ENCODE data around the gene TMEM234. TPM values are rescaled to one million over a fixed set of nuclear protein-coding genes. Genes with fewer than 3 reads are reported as not detected.

TMEM234 gene
- total RNA-seq, 1 experiment from 2014 or later = 23.3 TPM

DNA sequence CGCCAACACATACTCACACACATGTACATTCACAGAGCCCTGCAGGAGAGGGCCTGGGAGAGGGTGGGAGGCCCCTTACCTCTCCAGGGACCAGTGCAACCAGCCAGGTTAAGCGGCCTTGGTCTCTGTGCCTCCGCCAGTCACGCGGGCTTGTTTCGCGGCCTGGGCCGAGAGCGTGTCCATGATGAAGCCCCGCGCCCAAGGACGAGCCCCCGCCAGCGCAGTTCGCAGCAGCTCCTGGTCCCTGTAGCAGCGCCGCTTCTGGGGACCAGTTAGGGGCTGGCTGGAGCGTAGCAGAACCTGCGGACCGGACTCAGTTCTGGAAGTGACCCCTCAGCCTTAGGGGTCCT is 17.6 kb upstream of the TMEM234 start:
- Histone ChIP-seq H3K27me3 (ENCODE audit: control insufficient read depth, insufficient read depth, low read length) (no peaks in the 10 kb centered on the region), H3K4me3 (ENCODE audit: low read depth in 2 of 2, low read length in 2 of 2) (peak overlapping the region; percentile 60 to 90), H3K4me1 (ENCODE audit: control insufficient read depth, insufficient read depth, low read length) (peaks cover 12% of the 10 kb centered on the region), H3K9me3 (ENCODE audit: control insufficient read depth, insufficient read depth, low read depth, low read length) (no peaks in the 10 kb centered on the region), H3K27ac (ENCODE audit: low read length) (peak overlapping the region; percentile 31; the same call in 1 of the 2 replicates), H3K36me3 (ENCODE audit: control insufficient read depth, insufficient read depth, low read length) (no peaks in the 10 kb centered on the region)
- ChIA-PET CTCF (no interaction called here), POLR2A (interaction anchor here (0.5 kb wide), 1 partner anchor 82 kb away, joined by 3 read pairs; no protein-coding TSS in a partner anchor)
- TF ChIP-seq TCF7L2 (IDR thresholded peaks at IDR 0.05; ENCODE audit: low read depth, low read length) (no peak), POLR2AphosphoS5 (IDR thresholded peaks at IDR 0.05; ENCODE audit: low read depth, low read length) (no peak), SIN3A (IDR thresholded peaks at IDR 0.05; ENCODE audit: borderline replicate concordance, insufficient read depth, low read depth, low read length) (no peak)
- TF ChIP-seq, protein P1, sequence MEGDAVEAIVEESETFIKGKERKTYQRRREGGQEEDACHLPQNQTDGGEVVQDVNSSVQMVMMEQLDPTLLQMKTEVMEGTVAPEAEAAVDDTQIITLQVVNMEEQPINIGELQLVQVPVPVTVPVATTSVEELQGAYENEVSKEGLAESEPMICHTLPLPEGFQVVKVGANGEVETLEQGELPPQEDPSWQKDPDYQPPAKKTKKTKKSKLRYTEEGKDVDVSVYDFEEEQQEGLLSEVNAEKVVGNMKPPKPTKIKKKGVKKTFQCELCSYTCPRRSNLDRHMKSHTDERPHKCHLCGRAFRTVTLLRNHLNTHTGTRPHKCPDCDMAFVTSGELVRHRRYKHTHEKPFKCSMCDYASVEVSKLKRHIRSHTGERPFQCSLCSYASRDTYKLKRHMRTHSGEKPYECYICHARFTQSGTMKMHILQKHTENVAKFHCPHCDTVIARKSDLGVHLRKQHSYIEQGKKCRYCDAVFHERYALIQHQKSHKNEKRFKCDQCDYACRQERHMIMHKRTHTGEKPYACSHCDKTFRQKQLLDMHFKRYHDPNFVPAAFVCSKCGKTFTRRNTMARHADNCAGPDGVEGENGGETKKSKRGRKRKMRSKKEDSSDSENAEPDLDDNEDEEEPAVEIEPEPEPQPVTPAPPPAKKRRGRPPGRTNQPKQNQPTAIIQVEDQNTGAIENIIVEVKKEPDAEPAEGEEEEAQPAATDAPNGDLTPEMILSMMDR (IDR thresholded peaks at IDR 0.05) = no peak
- TF ChIP-seq, protein P2, sequence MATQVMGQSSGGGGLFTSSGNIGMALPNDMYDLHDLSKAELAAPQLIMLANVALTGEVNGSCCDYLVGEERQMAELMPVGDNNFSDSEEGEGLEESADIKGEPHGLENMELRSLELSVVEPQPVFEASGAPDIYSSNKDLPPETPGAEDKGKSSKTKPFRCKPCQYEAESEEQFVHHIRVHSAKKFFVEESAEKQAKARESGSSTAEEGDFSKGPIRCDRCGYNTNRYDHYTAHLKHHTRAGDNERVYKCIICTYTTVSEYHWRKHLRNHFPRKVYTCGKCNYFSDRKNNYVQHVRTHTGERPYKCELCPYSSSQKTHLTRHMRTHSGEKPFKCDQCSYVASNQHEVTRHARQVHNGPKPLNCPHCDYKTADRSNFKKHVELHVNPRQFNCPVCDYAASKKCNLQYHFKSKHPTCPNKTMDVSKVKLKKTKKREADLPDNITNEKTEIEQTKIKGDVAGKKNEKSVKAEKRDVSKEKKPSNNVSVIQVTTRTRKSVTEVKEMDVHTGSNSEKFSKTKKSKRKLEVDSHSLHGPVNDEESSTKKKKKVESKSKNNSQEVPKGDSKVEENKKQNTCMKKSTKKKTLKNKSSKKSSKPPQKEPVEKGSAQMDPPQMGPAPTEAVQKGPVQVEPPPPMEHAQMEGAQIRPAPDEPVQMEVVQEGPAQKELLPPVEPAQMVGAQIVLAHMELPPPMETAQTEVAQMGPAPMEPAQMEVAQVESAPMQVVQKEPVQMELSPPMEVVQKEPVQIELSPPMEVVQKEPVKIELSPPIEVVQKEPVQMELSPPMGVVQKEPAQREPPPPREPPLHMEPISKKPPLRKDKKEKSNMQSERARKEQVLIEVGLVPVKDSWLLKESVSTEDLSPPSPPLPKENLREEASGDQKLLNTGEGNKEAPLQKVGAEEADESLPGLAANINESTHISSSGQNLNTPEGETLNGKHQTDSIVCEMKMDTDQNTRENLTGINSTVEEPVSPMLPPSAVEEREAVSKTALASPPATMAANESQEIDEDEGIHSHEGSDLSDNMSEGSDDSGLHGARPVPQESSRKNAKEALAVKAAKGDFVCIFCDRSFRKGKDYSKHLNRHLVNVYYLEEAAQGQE (IDR thresholded peaks at IDR 0.05; ENCODE audit: insufficient read depth in 1 of 2, low read depth in 2 of 2, low read length in 1 of 2) = no peak
- DNase-seq (ENCODE audit: low read depth, low spot score) (no peak), ATAC-seq (no peak)
- intact Hi-C loops (cut with micrococcal nuclease; ENCODE audit: unreplicated experiment) = no loop called here
- in situ Hi-C loops (cut with HindIII; ENCODE audit: low pct_unique_long_range_greater_than_20kb, low sequenced_read_pairs) = no loop called here
- no TSS peak for BruUV-seq (replicated peaks)

DNA sequence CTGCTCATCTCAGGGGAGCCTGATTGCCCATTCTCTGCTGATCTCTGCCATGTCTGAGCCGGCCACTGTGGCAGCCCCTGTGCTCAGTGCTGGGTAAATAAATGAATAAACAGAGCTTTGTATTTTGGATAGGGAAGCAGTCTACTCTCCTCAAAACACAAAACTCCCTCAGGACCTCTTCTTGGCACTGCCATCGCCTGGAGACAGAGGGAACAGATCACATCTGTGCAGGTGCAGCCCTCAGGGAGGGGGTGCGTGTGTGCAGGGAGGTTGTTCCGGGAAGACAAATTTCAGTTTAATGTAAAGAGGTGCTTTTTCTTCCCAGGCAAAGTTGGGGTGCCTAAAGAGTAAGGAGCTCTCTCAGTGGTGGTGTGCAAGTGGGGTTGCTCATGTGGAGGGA is 17.2 kb upstream of the TMEM234 start:
- H3K4me3 ChIP-seq (ENCODE audit: low read depth in 2 of 2, low read length in 2 of 2) = no peak overlapping the region
- no TSS peak for BruUV-seq (replicated peaks)
- no peaks in the 10 kb centered on the region for H3K9me3 ChIP-seq (ENCODE audit: control insufficient read depth, insufficient read depth, low read depth, low read length)
- peaks cover 12% of the 10 kb centered on the region for H3K4me1 ChIP-seq (ENCODE audit: control insufficient read depth, insufficient read depth, low read length)
- no peaks in the 10 kb centered on the region for H3K36me3 ChIP-seq (ENCODE audit: control insufficient read depth, insufficient read depth, low read length)
- DNase-seq (ENCODE audit: low read depth, low spot score) = no peak
- no peak overlapping the region for H3K27ac ChIP-seq (ENCODE audit: low read length)
- CTCF ChIA-PET = interaction anchor here (0.8 kb wide), 1 partner anchor 57 kb away, joined by 3 read pairs; no protein-coding TSS in a partner anchor
- no peak for ATAC-seq
- in situ Hi-C loops (cut with HindIII; ENCODE audit: low pct_unique_long_range_greater_than_20kb, low sequenced_read_pairs) = no loop called here
- no peak for TF ChIP-seq TCF7L2 (IDR thresholded peaks at IDR 0.05; ENCODE audit: low read depth, low read length)
- TF ChIP-seq, protein P2 (IDR thresholded peaks at IDR 0.05; ENCODE audit: insufficient read depth in 1 of 2, low read depth in 2 of 2, low read length in 1 of 2) = no peak
- TF ChIP-seq POLR2AphosphoS5 (IDR thresholded peaks at IDR 0.05; ENCODE audit: low read depth, low read length) = no peak
- TF ChIP-seq, protein P1 (IDR thresholded peaks at IDR 0.05) = no peak
- no peak for TF ChIP-seq SIN3A (IDR thresholded peaks at IDR 0.05; ENCODE audit: borderline replicate concordance, insufficient read depth, low read depth, low read length)
- H3K27me3 ChIP-seq (ENCODE audit: control insufficient read depth, insufficient read depth, low read length) = no peaks in the 10 kb centered on the region
- POLR2A ChIA-PET = interaction anchor here (0.5 kb wide), 1 partner anchor 82 kb away, joined by 3 read pairs; no protein-coding TSS in a partner anchor
- intact Hi-C loops (cut with micrococcal nuclease; ENCODE audit: unreplicated experiment) = no loop called here

Data from Panc1 (cell line).